AG04449 (cell line): Measurements from ENCODE around the gene SYNDIG1.

Experiments
- CTCF ChIA-PET: fragments of 350-600 bp; formaldehyde crosslinking; extraction: SDS; loops from one replicate; lab custom pipeline; 2021; ENCODE audit warnings: antibody characterized with exemption; lab: Yijun Ruan, JAX
- POLR2A ChIA-PET: fragments of 400-600, 350-600 bp; formaldehyde crosslinking; extraction: SDS; loops from one replicate; lab custom pipeline; 2020; ENCODE audit warnings: antibody characterized with exemption, inconsistent platforms; lab: Yijun Ruan, JAX
- DNase-seq: peaks from one replicate; pipeline ENCODE4 v3.0.0-alpha.2; 2010; ENCODE audit warnings: low read depth, low spot score
- H3K4me3 ChIP-seq: 2 replicates; pipeline ENCODE4 v1.5.1; 2011; ENCODE audit warnings: low read depth, mild to moderate bottlenecking, control low read depth, low read length
- CTCF ChIP-seq: IDR thresholded peaks from one replicate; pipeline ENCODE4 v1.5.1; 2011; ENCODE audit warnings: mild to moderate bottlenecking, moderate library complexity, low read length, control low read depth, inconsistent platforms; ENCODE audit not compliant: insufficient read depth; ENCODE audit errors: missing control alignments

SYNDIG1 gene

GRCh38 chr20:24451428-24451827 lies 18.0 kb upstream of the SYNDIG1 start:
- no peak overlapping the region for H3K4me3 ChIP-seq
- CTCF ChIA-PET: no interaction called here
- TF ChIP-seq CTCF: no peak
- POLR2A ChIA-PET: no interaction called here
- DNase-seq: no peak

GRCh38 chr20:24452016-24452415 lies 17.4 kb upstream of the SYNDIG1 start:
- ChIA-PET CTCF (no interaction called here), POLR2A (no interaction called here)
- no peak overlapping the region for H3K4me3 ChIP-seq
- no peak for TF ChIP-seq CTCF
- no peak for DNase-seq

- TF ChIP-seq CTCF: no peak
- no peak overlapping the region for H3K4me3 ChIP-seq
- ChIA-PET CTCF (no interaction called here), POLR2A (no interaction called here)
- no peak for DNase-seq
These were observed 16.8 kb upstream of the SYNDIG1 start for GRCh38 chr20:24452498-24453127.

DNA sequence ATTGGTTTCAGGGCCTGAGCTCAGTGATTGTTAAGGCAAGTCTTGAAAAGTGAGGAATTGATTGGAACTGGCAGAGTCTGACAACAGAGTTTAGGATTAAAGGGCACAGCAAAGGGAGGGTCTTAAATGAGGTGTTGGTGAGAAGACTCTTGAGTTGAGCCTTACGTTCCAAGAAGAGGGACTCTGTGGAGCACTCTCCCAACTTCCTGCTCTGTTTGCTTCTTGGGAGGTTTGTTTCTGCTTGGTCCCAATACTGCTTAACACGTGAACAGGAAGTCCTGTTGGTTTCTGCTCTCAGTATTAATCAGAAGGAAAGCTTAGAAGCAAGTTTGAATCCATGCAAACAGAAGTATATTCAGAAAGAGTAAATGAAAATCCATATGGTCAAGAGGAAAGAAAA lies 15.6 kb upstream of the SYNDIG1 start:
- POLR2A ChIA-PET: no interaction called here
- no peak for DNase-seq
- H3K4me3 ChIP-seq: no peak overlapping the region
- TF ChIP-seq CTCF: no peak
- CTCF ChIA-PET: no interaction called here

DNA sequence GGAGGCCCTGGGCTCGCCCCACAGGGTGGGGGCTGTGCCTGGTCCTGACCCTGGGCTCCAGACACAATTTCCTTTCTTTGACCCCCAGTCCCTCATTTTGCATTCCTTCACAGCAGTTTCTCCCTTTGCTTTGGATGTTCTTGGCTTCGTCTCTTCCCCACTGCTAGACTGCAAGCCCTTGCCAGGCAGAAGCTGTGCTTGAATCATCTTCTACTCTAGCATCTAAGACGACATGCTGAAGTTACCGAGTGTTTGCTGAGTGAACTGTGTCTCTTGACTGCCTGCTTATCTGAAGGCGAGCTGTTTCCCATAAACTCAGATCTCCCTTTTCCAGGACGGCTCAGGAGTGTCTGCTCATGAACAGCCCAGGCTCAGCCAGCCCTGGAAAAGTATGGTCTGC lies 14.3 kb upstream of the SYNDIG1 start:
- CTCF ChIA-PET: interaction anchor here (0.7 kb wide), 1 partner anchor 334 kb away, joined by 3 read pairs; no protein-coding TSS in a partner anchor
- POLR2A ChIA-PET: no interaction called here
- H3K4me3 ChIP-seq: no peak overlapping the region
- no peak for DNase-seq
- TF ChIP-seq CTCF: no peak

GRCh38 chr20:24456398-24456781 lies 13.0 kb upstream of the SYNDIG1 start:
- no peak for DNase-seq
- CTCF ChIA-PET: interaction anchor here (1.4 kb wide), 1 partner anchor 325 kb away, joined by 4 read pairs; no protein-coding TSS in a partner anchor
- POLR2A ChIA-PET: no interaction called here
- H3K4me3 ChIP-seq: no peak overlapping the region
- TF ChIP-seq CTCF: no peak
